Activated CD4-positive, alpha-beta T cell treated with anti-CD3 and anti-CD28 coated beads for 4 hours (primary cell): ENCODE data around the gene FAM111A.
A peak's percentile ranks its signal among the peaks of the same experiment; 100 is the strongest.

ENCODE experiments used
- DNase-seq, 2 donors: peaks; one replicate each; pipeline ENCODE4 v3.0.0-alpha.2; 2020

Gene FAM111A

DNA sequence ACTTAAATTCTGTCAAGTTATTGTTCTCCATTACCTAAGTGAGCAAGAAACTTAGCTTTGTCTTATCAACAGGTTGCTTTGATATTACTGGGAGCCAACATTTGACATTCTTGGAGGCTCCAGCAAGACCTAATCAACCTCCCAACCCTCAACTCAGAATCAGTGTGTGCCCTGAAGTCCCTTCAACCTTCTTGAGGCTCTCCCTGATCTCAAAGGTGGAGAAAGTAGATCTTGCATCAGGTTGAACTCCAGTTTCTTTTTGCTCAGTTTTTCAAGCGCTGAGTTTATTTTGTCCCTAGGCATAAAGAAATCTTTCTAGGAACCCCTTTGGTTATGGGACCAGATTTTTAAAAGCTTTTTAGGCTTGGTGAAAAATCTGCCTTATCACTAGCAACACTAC, 1.4 kb downstream of the FAM111A start:
- no peak for DNase-seq

DNA sequence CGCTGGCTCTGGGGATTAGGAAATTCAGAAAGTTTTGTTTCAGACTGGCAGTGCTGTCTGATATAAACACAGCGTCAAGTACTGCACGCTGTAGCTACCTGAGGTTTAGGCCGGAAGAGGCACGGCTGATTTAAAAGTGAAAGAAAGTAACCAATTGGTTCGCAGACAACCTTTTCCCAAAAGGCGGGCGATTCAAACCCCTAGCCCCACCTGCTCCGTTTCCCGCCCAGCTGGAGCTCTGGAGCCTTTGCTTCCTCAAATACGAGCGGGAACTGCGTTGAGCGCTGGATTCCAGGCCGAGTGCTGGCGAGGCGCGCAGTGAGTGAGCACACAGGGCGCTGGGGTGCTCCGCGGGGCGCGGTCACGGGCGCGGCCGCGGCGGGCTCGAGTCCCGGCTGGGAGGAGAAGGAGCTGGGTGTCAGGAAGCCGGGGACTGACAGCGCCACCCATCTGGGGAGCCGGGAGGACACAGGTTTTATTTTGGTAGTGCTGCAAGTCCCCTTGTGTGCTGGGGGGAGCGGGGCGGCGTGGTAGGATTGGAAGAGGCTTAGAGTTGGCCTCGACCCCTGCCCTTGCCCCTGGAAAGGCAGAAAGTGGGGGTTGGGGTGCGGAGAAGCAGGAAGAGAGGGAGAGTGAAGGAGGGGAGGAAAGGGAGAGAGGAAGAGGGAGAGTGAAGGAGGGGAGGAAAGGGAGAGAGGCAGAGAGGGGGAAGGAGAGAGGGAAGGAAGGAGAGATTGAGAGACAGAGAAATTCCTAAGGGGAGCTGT, 2.1 kb downstream of the FAM111A start:
- DNase-seq: peak; percentile 64 to 71

DNA sequence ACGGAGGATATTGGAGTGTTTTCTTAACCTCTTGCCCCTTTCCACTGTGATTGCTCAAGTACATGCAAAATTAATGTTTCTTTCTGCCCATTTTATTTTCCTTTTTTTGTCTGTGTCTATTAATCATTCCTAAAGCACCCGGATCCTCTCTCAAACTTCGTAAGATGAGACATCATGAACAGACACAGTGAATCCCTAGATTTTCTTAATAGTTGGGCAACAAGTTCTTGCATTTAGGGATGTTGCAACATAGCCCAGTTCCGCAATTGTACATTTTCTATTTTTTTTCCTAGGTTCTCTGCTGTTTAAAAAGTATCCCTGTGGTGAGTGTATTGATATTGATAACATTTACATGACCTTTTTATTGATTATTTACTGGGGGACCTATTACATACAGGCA, 2.9 kb downstream of the FAM111A start:
- no peak for DNase-seq

DNA sequence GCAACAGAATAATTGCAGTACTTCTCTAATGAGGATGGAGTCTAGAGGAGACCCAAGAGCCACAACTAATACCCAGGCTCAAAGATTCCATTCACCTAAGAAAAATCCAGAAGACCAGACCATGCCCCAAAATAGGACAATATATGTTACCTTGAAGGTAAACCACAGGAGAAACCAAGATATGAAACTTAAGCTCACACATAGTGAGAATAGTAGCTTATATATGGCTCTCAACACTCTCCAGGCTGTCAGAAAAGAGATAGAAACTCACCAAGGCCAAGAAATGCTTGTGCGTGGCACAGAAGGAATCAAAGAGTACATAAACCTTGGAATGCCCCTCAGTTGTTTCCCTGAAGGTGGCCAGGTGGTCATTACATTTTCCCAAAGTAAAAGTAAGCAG, 9.1 kb downstream of the FAM111A start:
- no peak for DNase-seq

DNA sequence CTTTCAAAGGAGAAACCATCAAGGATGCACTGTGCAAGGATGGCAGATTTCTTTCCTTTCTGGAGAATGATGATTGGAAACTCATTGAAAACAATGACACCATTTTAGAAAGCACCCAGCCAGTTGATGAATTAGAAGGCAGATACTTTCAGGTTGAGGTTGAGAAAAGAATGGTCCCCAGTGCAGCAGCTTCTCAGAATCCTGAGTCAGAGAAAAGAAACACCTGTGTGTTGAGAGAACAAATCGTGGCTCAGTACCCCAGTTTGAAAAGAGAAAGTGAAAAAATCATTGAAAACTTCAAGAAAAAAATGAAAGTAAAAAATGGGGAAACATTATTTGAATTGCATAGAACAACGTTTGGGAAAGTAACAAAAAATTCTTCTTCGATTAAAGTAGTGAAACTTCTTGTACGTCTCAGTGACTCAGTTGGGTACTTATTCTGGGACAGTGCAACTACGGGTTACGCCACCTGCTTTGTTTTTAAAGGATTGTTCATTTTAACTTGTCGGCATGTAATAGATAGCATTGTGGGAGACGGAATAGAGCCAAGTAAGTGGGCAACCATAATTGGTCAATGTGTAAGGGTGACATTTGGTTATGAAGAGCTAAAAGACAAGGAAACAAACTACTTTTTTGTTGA, 9.8 kb downstream of the FAM111A start:
- DNase-seq: no peak

DNA sequence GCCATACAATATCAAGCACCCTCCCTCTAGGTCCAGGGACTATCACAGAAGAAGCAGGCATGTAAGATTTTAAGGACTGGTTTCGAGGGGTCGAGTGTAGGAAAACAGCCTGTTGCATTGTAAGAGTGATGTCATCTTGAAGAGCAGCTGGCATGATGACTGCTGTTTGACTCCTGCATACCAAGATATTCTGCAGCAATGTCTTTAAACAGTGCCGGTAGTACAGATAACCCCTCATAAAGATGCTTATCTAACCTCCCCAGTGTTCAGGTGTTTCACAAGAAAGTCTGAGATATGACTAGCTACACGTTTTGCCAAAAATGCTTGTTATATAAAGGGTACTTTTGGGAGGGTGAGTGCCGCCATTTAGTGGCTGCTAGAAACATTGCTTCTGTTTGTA, 12.0 kb downstream of the FAM111A start:
- no peak for DNase-seq

DNA sequence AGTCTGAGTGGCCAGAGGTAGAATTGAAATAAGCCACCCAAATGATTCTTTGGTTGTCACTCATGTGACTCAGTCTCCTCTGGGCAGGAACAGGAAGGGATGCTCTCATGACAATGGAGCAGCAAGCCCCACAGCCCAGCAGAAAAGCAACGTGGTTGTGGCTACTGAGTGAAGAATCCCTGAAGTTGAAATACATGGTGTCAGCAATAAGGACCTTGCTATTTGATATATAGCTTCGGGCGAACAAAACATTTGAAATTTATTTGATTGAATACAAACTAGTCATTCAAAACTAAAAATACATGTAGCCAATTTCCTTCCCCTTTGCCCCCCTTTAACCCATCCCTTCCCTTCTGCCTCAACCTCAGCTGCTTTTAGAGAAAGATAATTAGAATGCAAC, 14.8 kb downstream of the FAM111A start:
- no peak for DNase-seq

DNA sequence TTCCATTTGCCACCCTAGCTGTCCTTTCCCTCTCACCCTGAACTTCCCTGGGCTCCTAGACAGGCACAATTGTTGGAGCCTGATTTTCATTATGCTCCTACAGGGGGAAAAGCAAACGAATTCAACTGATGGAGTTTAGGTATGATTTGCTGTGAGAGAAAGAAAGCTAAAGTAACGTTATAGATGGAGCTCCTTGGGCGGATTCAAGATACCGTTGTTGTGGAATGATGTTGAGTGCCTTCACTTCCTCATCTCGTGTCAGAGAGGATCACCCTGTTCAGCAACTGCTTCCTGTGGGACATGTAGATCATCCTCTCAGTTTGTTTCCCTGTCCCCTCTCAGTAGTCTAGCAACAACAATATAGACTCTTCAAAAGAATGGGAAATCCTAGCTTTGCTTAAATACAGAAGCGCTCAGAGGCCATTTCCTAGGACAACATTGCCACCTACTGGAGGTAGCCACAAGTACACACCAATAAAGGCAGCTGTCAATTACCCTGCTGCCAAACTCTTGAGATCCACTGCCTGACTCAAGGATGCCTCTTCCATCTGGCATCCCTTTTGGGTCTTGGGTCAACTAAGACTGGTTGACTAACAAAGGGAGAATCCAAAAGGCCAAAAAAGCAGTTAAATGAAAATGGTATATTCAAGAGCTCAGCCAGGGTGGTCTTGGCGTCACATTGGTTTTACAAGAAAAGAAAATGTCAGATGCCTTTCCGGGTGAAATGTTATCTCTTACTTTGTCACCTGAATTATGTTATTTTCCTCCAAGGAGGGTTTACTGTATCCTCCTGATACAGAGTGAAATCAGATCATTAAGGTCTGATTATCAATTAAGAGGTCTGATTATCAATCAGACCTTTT, 15.8 kb downstream of the FAM111A start:
- peak; percentile 43 to 66 for DNase-seq

DNA sequence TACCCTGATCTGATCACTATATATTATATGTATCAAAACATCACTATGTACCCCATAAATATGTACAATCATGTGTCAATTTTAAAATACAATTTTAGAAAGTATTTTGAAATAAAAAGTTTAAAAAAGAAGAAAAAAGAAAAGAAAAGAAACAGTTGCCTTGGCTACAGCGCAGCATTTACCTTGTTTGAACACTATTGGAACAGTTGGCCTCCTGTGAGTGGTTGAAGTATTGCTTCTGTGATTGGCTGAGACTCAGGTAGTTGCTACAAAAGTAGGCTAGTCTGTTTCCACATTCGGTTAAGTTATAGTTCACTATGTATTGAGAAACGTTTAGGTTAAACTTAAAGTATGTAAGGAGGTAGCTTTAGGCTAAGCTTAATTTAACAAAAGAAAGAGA, 21.4 kb downstream of the FAM111A start:
- DNase-seq: no peak

DNA sequence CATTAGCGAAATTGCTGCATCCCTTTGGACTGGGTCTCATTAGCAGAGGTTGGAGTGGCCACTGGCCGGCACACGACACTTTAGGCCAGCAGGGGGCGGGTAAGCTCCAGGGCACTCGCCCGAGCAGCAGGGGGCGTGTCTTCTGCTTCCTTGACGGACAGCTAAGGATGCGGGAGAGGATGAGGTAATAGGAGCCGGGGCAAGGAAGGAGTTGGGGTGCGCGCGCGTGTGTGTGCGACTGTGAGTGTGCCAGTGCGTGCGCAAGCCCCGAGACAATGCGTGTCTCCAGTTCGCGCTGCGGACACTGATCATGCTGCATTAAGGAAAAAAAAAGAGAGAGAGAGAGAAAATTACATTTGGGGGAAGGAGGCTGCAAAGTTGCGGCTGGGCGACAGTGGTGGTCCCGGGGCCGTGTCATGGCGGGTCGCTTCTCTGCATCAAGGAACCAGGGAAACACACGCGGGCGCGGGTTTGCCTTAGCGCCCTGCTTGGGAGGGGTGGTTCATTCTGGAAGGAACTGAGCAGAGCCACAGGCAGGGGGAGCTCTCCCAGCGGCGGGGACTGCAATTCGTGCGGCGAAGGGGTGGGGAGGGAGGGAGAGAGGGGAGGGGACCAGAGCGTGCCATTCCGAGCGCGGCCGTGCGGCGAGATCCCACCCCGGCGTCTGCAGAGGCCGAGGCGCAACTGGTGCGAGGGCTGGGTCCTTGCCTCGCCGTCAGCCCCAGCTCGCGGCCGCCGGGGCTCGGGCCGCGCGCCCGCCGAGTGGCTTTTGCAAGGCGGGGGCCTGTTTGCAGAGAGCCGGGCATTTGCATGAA, 29.1 kb downstream of the FAM111A start, which contains the start of gene DTX4:
Gene DTX4, plus strand, starts transcription at position 625 of the 815 bp plus-strand sequence. CDS start 464 bp downstream, outside the sequence.
- peak; percentile 90 to 91 for DNase-seq

DNA sequence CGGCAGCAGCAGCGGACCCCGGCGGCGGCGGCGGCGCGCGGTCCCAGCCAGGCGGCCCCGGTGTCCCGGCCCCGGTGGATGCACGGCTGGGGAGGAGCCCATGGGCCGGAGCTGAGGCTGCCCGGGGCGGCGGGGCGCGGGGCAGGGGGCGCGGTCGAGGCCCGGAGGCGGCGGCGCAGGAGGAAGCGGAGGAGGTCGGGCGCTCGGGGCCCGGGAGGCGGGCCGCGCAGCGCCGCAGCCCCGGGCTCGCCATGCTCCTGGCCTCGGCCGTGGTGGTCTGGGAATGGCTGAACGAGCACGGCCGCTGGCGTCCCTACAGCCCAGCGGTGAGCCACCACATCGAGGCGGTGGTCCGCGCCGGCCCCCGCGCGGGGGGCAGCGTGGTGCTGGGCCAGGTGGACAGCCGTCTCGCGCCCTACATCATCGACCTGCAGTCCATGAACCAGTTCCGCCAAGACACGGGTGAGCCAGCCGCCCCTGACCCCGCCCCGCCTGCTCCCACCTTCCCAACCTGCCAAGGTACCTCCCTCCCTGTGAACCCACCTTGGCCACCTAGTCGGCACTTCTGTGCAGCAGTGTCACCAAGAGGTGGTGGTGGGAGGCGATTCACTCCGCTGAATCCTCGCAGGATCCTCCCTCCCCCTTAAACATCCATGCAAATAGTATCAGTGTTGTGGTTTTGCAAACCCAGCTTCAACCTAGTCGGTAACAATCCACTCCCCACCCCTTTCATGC, 29.9 kb downstream of the FAM111A start:
- DNase-seq: peak; percentile 8 to 20

DNA sequence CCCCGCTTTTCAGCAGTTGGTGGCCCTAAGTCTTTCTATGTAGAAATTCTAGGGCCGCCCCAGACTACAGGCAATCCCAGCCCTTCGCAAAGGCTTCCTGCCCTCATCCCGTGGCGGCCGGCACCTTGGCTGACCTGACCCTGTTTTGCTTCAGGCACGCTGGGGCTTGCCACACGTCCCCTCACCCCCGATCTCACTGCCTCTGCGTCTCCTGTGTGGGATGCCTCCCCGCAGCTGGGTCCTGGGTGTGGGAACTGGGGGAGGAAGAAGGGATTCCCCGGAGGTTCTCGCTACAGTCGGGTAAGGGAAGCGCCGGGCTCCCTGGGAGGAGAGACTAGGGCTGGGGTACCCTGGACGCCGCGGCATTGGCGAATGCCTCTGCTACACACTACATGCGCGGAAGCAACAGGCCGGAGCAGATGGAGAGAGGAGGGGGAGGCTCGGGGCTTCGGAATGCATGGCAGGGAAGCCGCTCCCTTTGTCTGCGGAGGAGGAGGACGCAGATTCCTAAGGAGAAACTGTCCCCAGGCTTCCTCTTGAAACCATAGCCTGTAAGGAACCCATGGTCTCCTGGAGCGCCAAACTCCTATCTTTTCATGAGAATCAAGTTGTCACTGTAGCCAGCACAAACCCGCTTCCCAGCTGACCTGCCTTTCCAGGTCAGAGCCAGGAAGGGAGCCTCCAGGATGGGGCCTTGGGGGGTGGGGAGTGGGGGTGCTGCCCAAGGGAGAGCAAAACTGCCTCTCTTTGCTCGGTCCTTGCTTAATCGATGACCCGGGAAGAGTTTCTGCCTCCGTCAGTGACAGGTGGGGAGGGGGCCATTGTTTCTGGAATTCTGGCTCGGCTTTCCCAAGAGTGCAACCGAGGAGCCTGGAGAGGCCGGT, 30.7 kb downstream of the FAM111A start:
- DNase-seq: peak in 1 of 2 donors; percentile 4

DNA sequence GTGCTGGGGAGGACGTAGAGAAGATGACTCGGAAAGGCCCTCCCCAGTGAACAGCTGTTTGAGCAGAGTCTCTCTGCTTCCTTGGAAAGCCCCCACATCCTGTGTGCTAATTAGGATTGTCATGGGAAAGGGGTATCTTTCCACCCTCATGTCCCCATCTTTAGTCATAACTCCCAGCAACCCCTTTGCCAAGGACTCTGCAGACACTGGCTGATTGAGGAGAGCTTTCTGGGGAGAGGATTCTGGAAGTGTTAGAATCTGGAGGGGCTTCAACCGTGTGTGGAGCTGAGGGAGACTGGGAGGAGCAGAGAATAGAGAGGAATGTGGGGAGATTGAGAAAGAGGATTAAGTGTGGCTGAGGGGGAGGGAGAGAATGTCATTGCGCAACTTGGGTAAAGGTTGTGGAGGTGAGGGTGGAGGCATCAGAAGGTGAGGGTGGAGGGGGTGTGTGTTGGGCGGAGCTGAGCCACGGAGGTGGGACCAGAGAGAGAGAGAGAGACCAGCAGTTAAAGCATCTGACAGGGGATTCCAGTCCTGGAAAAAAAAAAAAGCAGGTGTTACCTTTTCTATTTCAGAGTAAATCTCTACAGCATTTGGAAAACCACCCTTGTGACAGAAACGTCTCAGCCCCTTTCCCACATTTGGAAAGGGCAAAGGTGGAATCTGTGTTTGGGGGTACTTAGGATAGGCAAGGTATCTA, 31.5 kb downstream of the FAM111A start:
- peak in 1 of 2 donors; percentile 12 for DNase-seq

DNA sequence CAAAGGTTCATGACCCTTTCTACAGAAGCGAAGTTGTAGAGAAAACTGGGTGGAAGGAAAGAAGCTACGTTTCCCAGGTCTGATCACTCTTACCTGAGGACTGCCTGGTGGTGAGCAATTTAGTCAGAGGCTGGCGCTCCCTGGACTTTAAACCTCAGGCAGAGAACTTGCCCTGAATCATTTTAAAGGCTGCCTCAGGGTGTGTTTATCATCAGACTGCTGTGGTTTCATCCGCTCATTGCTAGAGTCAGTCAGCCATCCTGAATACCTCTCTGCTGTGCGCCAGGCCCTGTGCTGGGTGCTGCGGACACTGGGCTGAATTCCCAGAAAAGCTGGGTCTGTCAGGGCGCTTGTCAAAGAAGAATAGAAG, 32.0 kb downstream of the FAM111A start:
- DNase-seq: no peak

DNA sequence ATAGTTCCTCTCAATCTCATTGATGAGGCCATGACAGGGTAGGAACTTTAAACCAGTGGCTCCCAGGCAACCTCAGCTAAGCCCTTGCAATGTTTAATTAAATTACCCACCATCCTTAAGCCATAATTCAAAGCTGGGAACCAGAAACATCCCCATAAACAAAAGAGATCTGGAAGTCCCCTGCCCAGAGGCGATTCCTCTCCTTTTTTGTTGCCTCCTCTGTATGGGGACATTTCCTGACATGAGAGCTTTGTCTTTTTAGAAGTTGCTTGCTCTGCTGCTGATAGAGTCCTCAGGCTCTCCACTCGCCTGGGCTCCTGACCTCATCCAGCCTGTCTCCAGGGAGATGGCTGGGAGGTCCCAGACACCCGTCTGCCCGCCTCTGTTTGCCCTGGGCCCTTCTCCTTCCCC, 32.4 kb downstream of the FAM111A start:
- DNase-seq: no peak

DNA sequence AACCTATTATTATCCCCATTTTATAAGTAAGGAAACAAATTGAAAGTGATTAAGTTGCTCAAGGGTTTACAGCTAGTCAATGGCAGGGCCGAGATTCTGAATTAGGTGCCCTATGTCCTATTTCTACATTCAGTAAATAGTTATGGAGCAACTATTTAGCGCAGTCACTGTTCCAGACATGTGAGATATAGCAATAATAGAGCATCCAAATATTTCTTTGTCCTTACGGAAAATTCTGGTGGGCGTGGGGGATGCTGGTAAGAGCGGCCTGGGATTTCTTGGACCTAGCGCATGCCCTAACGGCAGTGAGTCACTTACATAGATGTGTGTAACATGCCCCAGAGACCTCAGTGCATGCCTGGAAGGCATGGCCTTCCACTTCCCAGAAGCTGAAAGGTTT, 33.7 kb downstream of the FAM111A start:
- no peak for DNase-seq

DNA sequence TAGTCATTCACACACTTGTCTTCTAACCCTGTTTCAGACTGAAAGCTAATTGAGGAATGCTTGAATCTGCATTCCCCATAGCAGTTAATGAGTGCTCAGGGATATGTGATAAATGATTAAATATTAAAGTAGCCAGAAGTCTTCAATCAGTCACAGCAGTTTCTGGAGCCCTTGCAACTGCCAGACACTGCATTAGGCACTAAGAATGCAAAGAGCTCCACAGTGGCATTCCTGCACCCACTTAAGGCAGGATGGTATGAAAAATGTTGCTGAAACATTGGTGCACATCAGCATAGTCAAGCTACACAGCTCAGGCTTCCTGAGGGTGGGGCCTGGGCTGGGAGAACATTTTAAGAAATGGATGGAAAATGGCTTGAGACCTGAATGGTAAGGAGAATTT, 35.7 kb downstream of the FAM111A start:
- no peak for DNase-seq

DNA sequence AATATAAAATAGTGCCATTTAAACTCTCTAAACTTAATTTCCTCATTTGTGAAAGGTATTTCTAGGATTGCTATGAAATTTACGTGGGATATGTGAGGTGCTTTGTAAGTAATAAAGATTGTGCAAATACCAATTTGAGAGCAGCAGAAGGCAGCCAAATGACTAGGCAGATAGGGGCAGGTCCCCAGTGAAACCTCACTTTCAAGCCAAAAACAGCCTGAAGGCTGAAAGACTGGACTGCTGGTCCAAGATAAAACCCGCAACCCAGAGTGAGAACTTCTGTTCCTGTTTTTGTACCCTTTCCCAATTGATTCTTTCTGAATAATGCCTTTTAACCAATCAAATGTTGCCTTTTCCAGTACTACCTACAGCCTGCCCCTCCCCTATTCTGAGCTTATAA, 36.5 kb downstream of the FAM111A start:
- DNase-seq: no peak

DNA sequence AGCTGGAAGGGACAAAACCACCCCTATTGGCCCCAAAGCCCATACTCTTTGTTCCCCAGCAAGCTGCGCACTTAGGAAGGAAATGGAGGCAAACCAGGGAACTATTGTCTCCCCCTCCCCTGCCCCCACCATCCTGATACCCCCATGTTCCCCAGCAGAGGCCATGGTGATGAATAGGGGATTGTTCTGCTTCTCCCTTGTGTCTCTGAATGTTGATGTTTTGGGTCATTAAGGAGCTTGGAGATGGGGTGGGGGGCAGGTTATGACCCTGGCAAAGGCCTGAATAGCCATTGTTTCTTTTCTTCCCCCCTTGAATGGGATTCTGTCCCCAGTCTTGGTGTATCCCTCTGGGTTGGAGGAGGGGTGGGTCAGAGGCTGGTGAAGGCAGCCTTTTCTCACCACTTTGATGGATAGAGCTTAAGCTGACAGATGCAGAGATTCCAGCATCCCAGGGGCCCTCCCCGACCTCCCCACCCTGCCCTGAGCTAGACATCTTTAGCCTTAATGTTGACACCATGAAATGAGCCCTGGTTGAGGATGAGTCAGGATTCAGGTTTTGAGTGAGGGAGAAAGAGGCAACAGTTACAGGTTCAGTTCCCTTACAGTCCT, 37.6 kb downstream of the FAM111A start:
- no peak for DNase-seq

DNA sequence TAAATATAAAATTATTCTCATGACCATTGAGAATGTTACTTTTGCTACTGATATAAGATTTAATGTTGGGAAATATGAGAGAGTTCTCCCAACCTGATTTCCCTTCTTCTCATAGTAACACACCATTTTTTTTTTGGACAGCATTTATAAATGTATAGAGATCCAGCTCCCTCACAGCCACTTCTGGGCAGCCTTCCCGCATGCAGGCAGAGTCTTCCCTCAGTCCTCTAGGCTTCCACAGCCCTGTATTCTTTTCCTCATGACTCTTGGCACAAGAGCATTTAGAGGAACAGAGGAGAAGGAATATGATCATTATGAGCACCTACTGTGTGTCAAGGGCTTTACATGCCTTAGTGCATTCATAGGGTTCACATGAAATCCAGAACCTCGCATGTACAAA, 38.3 kb downstream of the FAM111A start:
- DNase-seq: no peak
